HUDEP-2 (cell line): ENCODE measurements around the gene PPP1R14C.
A peak's percentile ranks its signal among the peaks of the same experiment; 100 is the strongest.

Experiments
- DNase-seq, 76 experiments: peaks; one replicate each; lab custom pipeline; 2025; ENCODE audit not compliant: unreplicated experiment in 76 of 76; lab: John Stamatoyannopoulos, UW

PPP1R14C gene

DNA sequence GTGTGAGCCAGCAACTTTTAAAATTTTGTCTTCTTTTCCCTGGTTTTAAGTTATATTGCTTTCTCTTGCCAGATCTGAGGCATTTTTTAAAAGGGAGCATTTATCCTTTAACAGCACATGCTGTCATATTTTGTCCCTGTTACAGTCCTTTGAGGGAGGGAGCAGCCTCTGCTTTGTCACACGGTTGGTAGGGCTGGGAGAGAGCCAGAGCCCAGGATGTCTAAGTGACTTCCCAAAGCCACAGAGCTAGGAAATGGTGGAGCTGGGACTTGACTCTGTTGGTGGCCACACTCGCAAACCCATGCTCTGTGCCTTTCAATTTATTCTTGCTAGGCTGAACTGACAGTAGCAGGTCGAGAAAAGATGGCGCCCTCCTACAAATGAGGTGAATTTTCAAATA is 145.6 kb downstream of the PPP1R14C start:
- DNase-seq = no peak

DNA sequence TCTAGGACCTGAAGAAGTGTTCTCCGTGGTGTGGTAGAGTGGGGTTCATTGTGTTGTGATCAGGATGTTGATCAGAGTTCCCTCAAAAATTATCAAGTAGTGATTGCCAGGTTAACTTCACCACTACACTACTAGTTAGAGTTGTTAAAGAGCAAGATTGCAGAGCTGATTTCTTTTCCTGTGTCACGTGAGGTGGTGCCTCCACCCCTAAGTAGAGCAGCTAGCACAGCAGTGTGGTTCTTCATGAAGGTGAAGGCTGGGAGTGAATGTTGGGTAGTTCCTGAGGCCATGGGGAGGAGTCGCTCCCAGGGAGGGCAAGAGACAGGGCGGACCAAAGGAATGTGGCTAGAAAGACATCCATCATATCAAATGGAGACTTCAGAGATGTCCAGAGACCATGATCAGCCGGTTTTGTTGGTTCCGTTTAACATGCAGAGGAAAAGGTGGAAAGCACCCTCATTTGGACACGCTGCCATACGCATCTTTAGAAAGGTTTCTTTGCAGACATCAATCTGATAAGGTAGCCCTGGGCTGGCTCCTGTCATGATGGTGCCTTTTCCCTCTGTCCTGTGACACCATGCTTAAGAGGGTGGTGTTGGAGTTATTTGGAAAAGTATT is 146.7 kb downstream of the PPP1R14C start:
- no peak for DNase-seq

DNA sequence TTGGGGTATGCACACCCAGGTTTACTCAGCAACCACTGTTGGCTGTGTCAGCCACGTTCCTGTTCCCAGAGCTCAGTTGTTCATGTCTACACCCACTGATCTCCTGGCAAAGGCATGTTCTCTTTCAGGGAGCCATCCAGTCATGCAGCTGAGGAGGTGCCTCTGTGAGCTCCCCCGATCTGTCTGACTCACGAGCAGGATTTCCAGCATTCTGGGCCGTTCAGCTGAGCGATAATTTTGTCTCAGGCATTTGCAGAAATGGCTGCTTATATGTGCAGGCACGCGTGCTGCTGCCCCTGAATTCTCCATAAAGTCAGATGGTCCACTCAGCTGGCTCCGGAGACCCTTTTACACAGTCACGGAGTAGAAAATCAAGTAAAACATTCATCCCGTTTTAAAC is 147.6 kb downstream of the PPP1R14C start:
- DNase-seq = no peak

DNA sequence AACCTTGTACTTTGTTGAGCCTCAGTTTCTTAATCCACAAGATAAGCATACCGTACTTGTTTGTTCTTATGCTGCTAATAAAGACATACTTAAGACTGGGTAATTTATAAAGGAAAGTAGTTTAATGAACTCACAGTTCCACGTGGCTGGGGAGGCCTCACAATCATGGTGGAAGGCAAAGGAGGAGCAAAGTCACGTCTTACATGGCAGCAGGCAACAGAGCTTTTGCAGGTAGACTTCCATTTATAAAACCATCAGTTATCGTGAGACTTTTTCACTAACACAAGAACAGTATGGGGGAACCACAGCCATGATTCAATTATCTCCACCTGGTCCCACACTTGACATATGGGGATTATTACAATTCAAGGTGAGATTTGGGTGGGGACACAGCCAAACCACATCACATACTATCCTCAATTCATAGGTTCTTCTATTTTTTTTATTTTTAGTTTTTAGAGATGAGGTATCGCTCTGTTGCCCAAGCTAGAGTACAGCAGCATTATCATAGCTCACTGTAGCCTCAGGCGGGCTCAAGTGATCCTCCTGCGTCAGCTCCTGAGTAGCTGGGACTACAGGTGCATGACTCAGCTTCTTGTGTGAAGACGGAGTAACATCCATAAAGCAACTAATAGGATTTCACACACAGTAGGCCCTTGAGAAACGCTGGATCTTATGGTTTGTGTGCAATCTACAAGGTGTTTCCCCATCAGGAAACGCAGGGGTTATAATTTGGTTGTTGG is 149.3 kb downstream of the PPP1R14C start:
- DNase-seq = no peak

DNA sequence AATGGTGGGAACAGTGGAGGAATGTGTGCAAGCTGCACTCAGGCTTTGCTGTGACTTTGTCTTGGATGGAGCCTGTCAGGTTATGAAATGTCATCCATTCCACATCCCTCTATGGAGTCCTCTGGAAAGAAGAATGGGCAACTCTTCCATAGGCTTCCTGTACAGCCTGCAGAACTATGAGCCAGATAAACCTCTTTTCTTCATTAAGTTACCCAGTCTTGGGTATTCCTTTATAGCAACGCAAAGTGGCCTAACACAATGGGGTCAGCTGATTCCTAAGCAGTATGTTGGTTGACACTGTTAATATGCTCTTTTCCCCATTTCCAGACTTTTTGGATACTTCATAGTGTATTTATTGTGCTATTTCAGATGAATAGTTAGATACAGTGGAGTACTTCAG is 150.2 kb downstream of the PPP1R14C start:
- DNase-seq = no peak

DNA sequence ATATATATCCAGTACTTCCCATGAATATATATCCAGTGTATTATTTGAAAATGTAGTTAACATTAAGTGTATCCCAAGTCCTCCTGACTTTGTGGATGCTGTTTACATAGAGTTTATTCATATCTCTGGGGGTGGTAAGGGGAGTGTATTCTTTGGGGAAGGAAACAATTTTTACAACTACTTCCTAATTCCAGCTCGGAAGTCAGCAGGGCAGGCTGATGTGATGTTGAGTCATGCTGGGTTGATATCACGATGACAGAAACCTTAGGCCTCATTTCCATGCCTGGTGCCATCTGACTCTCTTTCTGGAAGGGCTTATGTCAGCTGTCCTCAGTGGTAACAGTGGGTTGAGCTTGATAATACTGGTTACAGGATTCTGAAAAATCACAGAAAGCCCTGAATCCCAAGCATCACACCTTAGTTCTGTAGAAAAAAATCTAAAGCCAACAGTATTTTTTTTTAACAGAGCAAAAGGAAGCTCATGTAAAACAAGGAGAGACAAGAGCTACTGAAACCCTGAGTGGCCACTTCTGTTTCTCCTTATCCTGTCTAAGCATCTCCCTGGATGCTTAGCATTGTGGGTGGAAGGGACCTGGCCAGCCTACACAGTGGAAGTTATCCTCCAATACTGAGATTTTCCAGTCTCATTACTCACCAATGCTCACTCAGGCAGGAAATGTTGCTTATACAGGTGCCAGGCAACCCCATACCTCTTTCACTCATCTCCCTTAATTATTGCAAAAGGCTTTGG is 150.8 kb downstream of the PPP1R14C start:
- no peak for DNase-seq

DNA sequence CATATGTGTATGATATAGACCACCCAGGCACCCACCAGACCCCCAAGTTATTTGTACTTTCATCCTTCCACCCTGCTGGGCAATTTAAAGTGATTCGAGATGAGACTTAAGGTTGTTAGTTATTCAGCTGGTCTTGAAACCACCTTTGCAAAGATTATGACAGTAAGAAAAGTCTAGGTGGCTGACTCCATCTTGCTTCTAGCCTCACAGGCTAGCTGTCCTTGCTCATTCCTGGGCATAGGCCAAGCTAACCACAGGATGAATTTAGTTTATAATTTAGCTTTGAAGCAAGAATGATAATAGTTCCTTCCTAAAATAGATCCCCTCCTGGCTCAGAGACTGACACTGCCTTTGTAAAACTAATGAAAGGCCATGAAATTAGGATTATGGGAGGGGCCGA is 154.0 kb downstream of the PPP1R14C start:
- DNase-seq = no peak

DNA sequence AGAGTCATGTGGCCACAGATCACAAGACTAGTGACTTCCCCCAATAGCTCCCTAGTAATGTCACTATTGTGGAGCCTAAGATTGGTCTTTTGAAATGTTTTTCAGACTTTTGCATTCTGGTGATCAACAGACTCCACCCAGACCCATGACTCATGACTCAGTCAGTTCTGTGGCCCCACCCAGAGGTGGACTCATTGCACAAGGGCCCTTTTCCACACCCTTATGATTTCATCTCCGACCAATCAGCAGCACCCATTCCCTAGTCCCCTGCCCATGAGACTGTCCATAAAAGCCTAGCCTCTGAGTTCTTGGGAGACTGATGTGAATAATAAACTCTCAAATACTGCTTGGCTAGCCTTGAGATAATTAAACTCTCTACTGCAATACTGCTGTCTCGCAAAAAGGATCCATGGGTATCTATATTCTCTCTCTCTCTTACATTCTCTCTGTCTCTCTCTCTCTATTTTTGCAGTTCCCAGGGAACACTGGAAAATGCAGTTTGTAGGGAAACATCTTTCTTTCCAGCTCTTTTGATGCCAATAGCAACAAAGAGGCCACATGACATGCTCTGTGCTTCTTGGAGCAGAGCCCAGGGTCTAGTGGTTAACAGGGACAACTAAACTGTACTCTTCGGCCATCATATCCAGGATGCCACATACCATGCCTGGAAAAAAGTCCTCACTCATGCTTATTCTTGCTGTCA is 154.6 kb downstream of the PPP1R14C start:
- DNase-seq = peak in 3 of 76 experiments; percentile 13 to 34 (median 26)

DNA sequence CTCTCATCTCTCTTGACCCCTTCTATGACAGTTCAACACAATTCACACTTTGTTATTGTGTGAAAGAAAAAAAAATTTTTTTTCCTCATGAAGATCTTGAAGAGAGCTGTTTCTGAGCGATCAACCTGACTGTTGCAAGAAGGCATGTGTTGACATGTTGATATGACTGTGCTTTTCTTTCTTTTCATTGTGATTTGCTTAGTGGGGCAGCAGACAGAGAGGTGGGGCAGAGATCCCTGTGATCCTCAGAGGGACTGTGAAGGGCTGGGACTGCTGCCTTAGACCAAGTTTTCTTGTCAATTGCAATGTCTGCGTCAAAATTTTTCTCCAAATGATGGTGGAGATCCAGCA is 155.2 kb downstream of the PPP1R14C start:
- DNase-seq = no peak

DNA sequence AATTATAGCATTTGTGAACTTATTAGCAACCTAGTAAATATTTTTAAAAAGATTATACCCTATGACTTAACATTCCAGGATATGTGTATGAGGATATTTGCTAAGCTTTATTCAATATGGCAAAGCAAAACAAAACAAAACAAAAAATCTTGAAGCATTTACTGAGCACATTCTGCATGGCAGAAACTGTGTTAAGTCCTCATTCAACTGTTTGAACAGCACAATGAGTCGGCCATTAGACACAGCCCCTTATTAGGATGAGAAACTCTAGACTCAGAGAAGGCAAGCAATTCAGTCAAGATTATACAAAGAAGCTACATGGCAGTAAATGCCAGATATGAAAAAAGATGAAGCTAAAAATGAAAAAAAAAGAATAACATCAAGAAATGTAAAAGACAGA is 155.8 kb downstream of the PPP1R14C start:
- DNase-seq = no peak
